ENCODE data around the gene UNC5A. TPM values are rescaled to one million over a fixed set of nuclear protein-coding genes. Genes with fewer than 3 reads are reported as not detected.

UNC5A gene
- polyA plus RNA-seq (ENCODE audit: insufficient read length in 10 of 10): 1 to 10 TPM in 8 of 10 donors, under 1 TPM in 2; 0.84 to 2.0 (median 1.3) TPM
- long read RNA-seq, donor 1, partial matches to known transcripts: 0 of 1 reads
- long read RNA-seq, donor 1, other reads (novel, unspliced or antisense): 0 of 1 reads
- long read RNA-seq, donor 2: 0 reads
- long read RNA-seq, donor 3: 0 reads
- long read RNA-seq, donor 4: 0 reads
- long read RNA-seq, donor 5: 0 reads
- long read RNA-seq, donor 6: 0 reads
- long read RNA-seq, donor 7: 0 reads
- long read RNA-seq, donor 8: 0 reads
- long read RNA-seq, donor 9: 0 reads

GRCh38 chr5:176810081-176810597 lies at the start of gene UNC5A:
Gene UNC5A, plus strand, starts transcription at chr5:176810559. Its CDS starts 192 bp downstream, at chr5:176810751.
- peak; percentile 41 to 83 (median 55) for DNase-seq

- no peak for DNase-seq
These were observed 48.6 kb upstream of the UNC5A start for GRCh38 chr5:176761755-176762154.

GRCh38 chr5:176762489-176762888 lies 47.9 kb upstream of the UNC5A start:
- no peak for DNase-seq

- no peak for DNase-seq
These were observed 44.7 kb upstream of the UNC5A start for GRCh38 chr5:176765687-176766086.

- no peak for DNase-seq
These were observed 42.0 kb upstream of the UNC5A start for GRCh38 chr5:176768174-176768970.

GRCh38 chr5:176769911-176770310 lies 40.4 kb upstream of the UNC5A start:
- no peak for DNase-seq

- no peak for DNase-seq
These were observed 39.9 kb upstream of the UNC5A start for GRCh38 chr5:176770431-176770830.

GRCh38 chr5:176771102-176771845 lies 39.1 kb upstream of the UNC5A start:
- no peak for DNase-seq

GRCh38 chr5:176772271-176773210 lies 37.8 kb upstream of the UNC5A start:
- no peak for DNase-seq

- DNase-seq: no peak
These were observed 36.8 kb upstream of the UNC5A start for GRCh38 chr5:176773408-176774035.

- DNase-seq: no peak
These were observed 35.9 kb upstream of the UNC5A start for GRCh38 chr5:176774216-176775171.

GRCh38 chr5:176775409-176775808 lies 35.0 kb upstream of the UNC5A start:
- no peak for DNase-seq

- DNase-seq: no peak
These were observed 34.1 kb upstream of the UNC5A start for GRCh38 chr5:176776141-176776865.

- no peak for DNase-seq
These were observed 33.4 kb upstream of the UNC5A start for GRCh38 chr5:176776916-176777315.

- DNase-seq: no peak
These were observed 31.4 kb upstream of the UNC5A start for GRCh38 chr5:176778921-176779465.

GRCh38 chr5:176779537-176779936 lies 30.8 kb upstream of the UNC5A start:
- DNase-seq: no peak

- peak in 2 of 3 donors; percentile 25 to 41 for DNase-seq
These were observed 29.9 kb upstream of the UNC5A start for GRCh38 chr5:176780176-176781053.
